ENCODE data around the gene HEATR5A.
A peak's percentile ranks its signal among the peaks of the same experiment; 100 is the strongest.

HEATR5A gene

DNA sequence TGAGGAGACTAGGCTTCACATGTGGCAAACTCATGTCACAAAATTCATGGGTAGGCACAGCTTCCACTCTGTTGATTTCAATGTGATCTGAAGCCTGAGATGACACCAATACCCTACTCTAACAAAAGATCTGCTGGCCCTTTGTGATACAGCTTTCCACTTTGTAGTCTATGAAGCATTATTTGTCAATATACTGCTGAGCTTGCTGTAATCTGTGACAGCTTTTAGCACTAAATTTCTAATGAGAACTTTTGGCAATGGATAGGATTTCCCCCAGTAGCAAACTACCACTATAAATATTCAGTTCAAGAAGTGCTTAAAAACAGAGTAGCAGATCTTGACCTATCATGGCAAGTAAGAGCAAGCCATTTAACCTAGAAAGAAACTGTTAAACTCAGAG is 5.6 kb upstream of the HEATR5A start:
- no peak for DNase-seq

DNA sequence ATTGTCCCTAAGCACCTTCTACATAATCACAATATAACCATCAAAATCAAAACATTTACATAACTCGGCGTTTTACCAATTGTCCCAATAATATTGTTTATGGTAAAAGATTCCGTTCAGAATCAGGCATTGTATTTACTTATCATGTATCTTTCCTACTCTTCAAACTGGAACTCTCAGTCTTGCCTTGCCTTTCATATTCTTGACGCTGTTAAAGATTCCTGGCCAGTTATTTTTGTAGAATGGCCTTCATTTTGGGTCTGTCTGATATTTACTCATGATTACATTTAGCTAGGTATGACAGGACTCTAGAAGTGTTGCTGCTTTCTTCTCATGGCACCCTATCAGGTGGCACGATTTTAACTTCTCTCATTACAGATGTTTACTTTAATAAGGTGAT is 850 bp upstream of the HEATR5A start:
- DNase-seq = no peak

DNA sequence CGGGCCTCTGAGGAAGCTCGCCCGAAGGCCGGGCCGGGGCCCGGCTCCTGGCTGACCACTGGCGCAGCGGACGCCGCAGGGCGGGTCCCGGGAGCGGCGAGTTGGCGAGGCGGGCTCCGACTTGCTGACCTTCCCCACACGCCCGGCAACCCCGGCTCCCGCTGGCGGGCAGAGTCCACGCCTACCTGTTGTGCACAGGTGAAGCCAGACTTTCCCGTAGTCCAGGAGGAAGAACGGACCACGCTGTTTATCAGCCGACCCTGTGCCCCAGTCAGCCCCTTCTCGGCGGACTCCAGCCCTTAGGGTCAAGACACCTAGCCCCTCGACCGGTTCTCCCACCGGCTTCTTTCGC is 407 bp downstream of the HEATR5A start:
- peak; percentile 74 for DNase-seq

DNA sequence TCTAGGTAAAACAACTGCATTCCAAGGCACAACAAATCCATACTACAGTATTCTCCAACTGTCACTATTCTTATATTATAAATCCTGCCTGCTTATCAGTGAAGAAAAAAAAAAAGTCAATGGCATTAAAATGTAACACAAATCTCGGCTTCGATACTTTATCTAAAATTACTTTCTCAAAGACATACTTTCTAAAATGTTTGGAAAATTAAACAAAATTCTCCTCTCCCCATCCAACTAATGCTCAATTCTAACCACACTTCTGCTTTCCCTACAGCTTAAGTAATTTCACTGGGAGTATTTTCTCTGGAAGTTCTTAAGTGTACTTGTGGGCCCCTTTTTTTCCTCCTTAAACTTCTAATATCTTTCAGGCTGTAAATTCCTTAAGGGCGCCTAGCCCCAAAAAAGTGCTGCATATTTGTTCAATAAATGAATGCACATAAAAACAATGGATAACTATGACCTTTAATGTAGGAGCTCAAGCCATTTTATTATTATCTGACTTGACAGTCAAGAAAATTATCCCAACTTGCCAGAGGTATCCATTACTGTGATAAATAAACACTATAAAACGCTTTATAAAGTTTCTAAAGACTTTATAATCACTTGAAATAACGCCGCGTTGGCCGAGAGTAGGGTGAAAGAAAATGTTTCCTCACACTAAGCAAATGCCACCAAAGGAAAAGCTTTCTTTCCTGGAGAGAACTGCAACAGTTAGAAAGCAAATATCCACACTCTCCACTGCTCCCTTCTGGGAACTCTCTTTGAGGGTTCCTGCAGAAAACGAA is 977 bp downstream of the HEATR5A start:
- no peak for DNase-seq

DNA sequence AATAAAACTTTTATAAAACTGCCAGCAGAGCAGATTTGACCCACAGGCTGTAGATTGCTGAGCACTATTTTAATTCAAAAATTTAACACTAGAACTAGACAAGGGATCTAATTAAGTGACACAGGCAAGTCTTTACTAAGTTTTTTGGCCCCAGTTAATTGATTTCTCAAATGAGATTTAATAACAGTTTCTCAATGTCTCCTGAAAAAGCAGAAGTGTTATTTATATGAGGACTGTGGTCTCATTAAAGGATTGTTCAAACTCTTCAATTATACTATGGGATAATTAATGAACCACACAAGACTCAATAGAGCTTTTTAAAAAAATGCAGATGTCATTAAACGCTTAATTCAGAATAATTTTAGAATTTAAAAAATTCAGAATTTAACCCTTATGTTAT is 1.9 kb downstream of the HEATR5A start:
- no peak for DNase-seq

DNA sequence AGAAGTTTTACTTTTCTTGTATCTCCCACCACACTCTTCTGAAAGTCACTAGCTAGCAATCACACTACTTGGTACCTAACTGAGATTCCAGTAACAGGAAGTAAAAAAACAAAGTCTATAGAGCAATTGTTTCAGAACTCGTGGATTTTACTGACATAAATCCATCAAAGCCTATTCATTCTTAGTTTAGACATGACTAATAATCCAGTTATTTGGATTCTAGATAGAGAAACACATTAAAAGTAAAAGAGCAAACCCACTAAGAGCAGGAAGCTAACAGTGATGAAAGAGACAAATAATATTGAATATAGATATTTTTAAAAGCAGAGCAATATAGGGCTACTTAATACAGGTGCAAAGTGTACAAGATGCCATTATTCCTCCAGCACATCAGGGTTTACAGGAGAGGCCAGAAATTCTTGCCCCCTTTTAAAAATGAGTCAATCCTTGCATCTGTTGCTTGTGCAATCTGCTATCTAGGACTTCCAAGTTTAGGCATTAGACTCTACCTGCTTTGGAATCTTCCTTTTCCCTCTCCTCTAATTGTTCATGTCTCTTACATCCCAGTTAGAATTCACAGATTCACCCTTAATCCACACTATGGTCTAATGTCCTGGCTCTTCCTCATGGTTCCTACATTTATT is 6.0 kb downstream of the HEATR5A start:
- DNase-seq = no peak

DNA sequence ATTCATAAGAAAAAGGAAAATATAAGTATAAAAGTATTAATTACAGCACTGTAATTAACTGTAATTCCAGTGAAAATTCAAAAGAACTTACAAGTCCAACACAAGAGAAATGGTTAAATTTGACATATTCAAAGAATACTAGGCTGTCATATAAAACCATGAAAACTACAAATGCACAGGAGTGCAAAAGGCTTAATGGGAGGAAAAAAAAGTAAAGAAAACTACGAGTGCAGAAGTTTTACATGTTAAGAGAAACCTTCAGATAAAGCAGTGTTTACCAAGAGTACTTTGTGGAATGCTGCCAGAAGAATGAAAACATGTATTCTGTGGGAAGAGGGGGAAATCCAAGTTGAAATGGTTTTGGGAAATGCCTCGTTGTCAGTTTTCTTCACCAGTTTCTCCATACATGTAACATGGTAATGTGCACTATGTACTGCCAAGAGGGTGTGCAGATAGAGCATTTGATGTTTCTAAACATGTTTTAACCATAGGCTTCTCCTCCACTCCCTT is 9.1 kb downstream of the HEATR5A start:
- peak; percentile 65 for DNase-seq

DNA sequence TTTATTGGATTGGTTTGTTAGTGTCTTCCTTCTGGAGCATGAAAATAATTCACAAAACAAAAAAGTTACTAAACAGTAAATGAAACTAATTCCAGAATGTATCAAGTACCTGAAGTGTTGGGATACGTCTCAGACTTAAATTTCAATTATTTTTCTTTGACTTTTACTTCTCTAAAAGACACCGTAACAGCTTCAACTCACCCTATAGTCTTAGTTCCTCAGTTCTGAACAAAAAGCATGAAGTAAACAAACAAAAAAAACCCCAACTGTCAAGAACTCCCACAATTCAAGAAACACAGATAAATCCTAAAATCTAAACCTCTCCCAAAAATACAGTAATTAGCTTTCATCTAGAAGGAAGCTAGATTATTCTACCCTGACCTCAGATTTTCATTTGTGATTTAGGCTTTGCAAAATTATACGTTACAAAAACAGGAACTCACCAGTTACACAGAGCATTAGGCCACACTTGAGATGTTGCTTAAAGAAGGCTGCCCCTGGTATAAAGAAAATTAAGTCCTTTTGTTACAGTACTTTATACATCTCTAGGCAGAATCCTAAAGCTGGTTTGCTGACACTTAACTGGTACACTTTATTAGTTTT is 10.2 kb downstream of the HEATR5A start:
- peak; percentile 64 for DNase-seq

DNA sequence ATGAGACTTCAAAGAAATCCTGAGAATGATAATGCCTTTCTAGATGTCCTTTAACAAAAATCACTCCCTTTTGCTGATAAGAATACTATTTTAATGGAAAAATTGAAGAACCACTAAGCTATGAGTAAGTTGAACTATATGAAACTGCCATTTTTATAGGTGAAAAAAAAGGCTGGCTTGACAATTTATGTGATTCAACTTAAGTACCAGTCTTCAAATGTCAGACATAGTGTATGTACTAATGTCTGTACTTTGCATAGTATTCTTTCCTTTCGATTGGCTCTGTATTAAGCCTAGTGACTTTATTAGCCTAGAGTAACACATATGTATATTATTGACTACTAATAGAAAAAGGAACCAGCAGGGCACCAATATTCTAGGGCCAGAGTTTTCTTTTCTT is 11.9 kb downstream of the HEATR5A start:
- no peak for DNase-seq

DNA sequence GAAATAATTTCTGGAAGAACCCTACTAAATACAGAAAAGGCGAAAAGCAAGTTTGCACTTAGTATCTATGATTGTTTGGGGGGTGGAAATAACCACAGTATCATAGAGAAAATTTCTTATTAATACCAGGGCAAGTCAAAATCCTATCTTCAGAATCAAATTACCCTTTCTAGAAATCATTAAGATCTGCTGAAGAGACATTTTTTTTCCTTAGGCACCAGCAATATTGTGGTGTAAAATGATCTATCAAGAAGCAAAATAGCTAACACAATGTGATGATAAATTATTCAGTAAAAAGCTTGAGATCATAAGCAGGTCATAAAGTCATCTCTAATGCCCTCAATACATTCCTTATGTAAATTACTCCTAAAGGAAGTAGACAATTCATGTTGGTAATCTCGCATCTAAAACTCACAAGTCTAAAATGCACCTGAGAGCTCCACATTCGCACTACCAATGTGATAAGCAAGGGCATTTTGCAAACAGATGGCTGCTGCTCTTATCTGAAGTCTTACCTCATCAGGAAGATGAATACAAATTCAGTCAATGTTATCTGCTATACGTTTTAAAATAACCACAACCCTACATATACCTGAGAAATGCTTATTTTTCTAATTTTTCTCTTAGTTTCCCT is 14.6 kb downstream of the HEATR5A start:
- DNase-seq = no peak

DNA sequence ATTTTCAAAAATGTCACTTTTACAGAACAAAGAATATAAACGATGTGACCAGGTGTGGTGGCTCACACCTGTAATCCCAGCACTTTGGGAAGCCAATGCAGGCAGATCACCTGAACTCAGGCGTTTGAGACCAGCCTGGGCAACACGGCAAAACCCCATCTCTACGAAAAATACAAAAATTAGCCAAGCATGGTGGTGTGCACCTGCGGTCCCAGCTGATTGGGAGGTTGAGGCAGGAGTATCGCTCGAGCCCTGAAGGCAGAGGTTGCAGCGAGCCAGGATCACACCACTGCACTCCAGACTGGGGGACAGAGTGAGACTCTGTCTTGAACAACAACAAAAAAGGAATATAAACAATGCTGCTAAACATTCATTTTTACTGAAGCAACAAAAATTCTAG is 15.2 kb downstream of the HEATR5A start:
- DNase-seq = no peak

DNA sequence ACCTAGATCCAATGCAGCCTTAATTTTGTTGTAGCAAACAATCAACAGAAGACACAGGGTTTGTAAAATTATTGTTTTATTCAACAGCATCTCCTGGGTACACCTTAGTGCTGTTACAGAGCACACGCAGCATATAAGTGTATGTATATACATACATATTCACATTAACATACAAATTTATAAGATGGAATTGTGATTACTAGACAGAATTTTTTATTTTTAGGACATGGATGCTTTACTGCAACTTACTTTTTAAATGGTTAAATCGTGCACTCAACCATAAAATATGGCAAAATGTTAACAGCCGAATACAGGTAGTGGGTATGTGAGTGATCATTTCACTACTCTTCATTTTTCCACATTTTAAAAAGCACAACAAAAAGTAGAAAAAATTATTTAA is 16.6 kb downstream of the HEATR5A start:
- no peak for DNase-seq

DNA sequence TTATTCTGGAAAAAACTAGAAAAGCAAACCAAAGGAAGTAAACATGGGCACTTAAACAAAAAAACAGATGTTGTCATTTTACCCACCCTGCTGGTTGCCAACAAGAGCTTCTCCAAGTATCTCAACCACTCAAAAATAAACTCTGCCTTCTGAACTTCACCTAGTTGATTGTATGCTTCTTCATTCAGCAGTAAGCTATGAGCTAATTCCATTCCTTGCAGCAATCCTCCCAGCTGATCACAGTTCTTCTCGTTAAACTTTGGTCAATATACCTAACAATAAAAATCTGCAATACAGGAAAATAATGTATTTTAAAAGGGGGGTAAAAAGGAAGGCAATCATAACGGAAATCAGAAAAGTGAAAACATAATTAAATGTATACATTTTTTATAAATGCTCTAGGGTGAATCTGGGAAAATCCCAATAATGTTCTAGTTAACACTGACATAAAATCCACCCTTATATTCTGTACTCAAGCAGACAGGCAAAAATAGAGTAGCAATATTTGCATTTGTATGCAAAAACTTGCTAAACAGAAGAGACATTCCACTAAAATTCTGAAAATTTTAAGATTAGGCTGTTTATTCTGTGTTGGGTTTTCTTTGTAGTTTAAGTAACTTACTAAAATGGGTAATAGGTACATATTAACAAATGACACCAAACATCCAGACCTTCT is 17.4 kb downstream of the HEATR5A start:
- no peak for DNase-seq

DNA sequence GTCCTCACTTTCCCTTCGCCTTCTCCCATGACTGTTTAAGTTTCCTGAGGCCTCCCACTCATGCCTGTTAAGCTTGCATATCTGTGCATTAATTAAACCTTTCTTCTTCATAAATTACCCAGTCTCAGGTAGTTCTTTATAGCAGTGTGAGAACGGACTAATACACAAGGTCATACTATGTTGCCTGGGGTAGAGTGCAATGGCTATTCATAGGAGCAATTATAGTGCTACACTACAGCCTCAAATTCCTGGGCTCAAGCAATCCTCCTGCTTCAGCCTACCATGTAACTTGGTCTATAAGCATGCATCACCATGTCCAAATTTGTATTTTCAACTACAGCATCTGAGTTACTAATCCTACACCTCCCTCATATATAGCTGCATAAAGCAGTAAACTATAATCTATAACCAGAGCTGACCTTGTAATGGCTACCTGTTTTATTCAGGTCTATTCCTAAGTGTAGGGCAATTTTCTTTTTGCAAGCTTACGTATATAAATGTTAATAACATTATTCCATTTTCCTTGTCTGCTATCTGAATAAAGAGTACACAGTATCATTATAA is 18.9 kb downstream of the HEATR5A start:
- DNase-seq = no peak

DNA sequence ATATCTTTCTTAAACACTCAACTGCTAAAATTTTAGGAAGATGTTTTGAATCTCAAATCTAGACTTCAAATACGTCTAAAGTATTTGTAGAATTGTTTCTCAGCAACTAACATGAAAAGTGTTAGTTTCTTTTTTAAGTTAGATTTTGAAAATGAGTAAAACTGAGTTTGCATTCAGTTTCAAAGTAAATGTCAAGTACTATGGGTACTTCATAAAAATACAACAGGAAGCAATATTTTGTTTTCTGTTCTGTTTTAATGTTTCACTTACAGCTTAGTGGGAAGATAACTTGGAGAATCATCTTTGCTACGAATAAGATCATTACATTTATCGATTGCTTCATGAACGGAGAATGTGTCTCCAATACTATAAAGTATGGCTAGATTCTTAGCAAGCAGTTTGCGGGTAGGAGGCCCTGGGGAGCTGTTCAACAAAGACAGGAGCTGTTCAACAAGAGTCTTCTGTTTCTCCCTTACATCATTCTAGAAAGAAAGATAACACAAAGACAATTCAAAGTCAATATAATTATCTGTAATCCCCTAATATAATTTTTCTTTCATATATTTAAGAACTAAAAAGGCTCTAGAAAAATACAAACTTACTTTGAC is 20.2 kb downstream of the HEATR5A start:
- DNase-seq = peak; percentile 27

DNA sequence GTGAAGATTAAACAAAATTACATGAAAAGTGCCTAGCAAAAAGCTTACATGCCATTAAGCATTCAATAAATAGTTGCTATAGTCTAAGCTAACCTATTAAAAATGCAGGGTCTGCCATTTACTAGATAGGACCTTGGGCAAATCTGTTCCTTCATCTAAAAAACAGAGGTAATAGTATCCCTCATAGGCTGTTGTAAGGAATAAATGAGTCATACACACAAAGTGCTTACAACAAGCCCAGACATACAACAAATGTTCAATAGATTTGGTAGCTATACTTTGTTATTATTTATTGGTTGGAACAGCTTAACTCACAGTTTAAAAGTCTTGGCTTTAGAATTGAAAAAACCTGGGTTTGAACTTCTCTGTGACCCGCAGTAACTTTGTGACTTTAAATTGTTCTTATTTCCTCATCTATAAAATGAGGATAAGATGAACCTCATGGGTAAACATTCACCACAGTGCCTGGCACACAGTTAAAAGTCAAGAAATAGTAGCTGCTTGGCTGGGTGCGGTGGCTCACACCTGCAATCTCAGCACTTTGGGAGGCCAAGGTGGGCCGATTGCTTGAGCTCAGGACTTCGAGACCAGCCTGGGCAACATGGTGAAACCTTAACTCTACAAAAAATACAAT is 24.7 kb downstream of the HEATR5A start:
- DNase-seq = no peak

DNA sequence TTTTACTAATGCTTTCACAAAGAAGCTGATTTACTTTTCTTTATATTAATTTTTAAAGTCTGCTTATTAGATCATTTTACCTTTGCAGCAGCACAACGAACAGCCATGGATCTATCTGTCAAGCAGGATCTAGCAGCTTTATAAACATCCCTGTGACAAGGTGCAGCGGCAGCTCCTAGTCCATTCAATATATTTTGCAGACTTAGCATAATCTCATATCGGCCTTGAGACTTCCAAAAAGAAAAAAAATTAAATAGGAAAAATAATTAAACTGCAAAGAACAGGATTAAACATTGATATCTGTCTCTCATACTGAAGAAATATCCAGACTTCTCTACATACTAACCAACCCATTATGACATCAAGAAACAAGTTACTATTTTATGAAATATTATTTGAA is 25.2 kb downstream of the HEATR5A start:
- no peak for DNase-seq

DNA sequence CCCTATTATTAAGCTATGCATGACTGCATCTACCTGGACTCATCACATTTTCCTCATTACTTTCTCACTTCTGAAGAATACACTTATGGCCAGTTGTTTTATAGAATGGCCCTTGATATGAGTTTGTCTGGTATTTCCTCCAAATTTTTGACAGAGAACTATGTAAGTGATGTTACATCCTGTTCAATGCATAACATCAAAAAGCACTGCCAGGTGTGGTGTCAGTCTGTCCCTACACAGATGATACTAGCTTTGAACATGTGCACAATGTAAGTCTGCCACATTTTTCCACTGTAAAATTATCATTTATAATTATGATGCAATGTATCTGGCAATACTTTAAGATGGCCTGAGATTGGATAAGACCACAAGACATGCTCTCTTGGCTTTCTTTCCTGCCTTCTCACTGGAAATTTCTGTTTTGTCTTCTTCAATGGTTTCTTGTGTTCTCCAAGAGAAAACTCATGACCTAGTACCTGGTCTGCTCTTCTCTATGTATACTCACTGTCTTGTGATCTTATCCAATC is 28.3 kb downstream of the HEATR5A start:
- DNase-seq = no peak

DNA sequence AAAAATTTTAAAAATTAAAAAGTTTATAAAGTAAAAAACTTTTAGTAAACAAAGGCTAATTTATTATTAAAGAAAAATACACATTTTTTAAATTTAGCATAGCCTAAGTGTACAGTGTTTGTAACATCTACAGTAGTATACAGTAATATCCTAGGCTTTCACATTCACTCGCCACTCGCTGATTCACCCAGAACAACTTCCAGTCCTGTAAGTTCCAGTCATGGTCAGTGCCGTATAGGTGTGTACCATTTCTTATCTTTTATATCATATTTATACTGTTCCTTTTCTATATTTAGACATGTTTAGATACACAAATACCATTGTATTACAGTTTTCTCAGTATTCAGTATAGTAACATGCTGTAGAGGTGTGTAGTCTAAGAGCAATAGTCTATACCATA is 28.9 kb downstream of the HEATR5A start:
- DNase-seq = no peak

DNA sequence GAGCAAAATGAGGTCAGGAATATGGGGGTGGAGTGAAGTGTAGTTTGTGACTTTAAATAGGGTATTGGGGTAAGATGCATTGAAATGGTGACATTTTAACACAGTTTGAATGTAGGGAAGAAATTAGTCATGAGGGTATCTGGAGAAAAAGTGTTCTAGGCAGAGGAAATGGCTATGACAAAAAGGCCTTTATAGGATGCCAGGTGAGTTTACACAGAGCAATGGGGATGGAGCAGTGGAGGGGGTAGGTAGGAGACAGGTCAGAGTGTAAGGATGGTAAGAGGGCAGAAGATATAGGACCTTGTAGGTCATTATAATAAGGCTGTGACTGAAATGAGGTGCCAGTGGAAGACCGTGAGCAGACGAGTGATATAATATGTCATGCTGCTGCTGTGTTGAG is 30.4 kb downstream of the HEATR5A start:
- no peak for DNase-seq

DNA sequence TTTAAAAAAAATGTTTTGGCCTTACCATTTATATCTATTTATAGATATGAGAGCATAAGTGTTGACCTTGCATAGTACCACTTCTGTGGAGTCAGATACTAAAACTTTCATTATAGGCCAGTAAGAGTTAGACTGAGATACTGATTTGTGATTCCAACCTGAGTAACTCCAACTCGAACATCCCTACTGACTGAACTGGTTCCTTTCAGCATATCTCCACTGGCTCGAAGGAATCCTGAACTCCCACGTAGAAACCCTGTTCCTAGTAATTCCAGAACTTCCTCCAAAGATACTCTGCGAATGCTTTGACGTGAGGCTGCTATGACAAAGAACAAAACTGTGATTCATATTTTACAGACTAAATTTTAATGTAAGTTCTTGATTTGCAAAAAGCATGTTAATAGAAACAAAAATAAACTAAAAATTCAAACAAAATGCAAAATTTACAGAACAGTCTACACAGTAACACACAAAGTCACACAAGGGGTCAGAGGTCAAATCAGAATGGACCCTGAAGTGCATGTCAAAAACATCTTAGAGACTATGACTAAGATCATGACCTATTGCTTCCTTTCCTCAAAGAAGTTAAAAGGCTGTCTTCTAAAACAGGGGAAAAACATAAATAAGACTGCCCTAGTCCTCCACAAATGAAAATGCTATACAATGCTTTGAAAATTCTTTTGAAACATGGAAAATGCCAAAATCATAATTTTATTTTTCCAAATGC is 31.5 kb downstream of the HEATR5A start:
- DNase-seq = peak; percentile 13
